Effector memory CD4-positive, alpha-beta T cell (primary cell): ENCODE measurements around the gene MYADML2.
"Not testable (repeated sequence)": the region's sequence is repeated elsewhere in the genome, so short reads cannot be mapped to it uniquely, and the experiment has no call there.

Experiments
- DNase-seq, 3 donors: peaks; one replicate each; pipeline ENCODE4 v3.0.0-alpha.2; 2020
- H3K27ac ChIP-seq: 2 replicates; pipeline ENCODE4 v1.7.0; 2013; ENCODE audit warnings: mild to moderate bottlenecking, low read length, moderate library complexity; ENCODE audit not compliant: insufficient read depth, poor library complexity, severe bottlenecking
- H3K27me3 ChIP-seq: replicated peaks from 2 replicates; pipeline ENCODE4 v1.7.0; 2013; ENCODE audit warnings: mild to moderate bottlenecking, low read length; ENCODE audit not compliant: insufficient read depth, control insufficient read depth, poor library complexity, severe bottlenecking
- H3K36me3 ChIP-seq: 2 replicates; pipeline ENCODE4 v1.7.0; 2013; ENCODE audit warnings: mild to moderate bottlenecking, low read length, moderate library complexity; ENCODE audit not compliant: control insufficient read depth, insufficient read depth
- H3K4me1 ChIP-seq: 2 replicates; pipeline ENCODE4 v1.7.0; 2013; ENCODE audit warnings: low read length, mild to moderate bottlenecking; ENCODE audit not compliant: control insufficient read depth, insufficient read depth, poor library complexity, severe bottlenecking
- H3K4me3 ChIP-seq: 2 replicates; pipeline ENCODE4 v1.7.0; 2013; ENCODE audit warnings: low read length, low read depth, mild to moderate bottlenecking; ENCODE audit not compliant: insufficient read depth, poor library complexity, severe bottlenecking
- H3K9me3 ChIP-seq: 2 replicates; pipeline ENCODE4 v1.7.0; 2013; ENCODE audit warnings: mild to moderate bottlenecking, low read length, moderate library complexity; ENCODE audit not compliant: control insufficient read depth

MYADML2 gene

GRCh38 chr17:81921537-81921862, 25.5 kb downstream of the MYADML2 start:
- Histone ChIP-seq H3K27me3 (no peaks in the 10 kb centered on the region), H3K9me3 (no peaks in the 10 kb centered on the region), H3K27ac (no peak overlapping the region), H3K4me1 (peaks cover 40% of the 10 kb centered on the region), H3K4me3 (no peak overlapping the region), H3K36me3 (no peaks in the 10 kb centered on the region)
- DNase-seq = no peak

- Histone ChIP-seq H3K9me3 (no peaks in the 10 kb centered on the region), H3K4me3 (no peak overlapping the region), H3K4me1 (peaks cover 34% of the 10 kb centered on the region), H3K27me3 (no peaks in the 10 kb centered on the region), H3K36me3 (peaks cover 4% of the 10 kb centered on the region), H3K27ac (no peak overlapping the region)
- DNase-seq = no peak
Observed at GRCh38 chr17:81920612-81921536, 26.2 kb downstream of the MYADML2 start.

GRCh38 chr17:81918832-81919545, 28.0 kb downstream of the MYADML2 start:
- H3K27me3 ChIP-seq = no peaks in the 10 kb centered on the region

GRCh38 chr17:81918333-81918669, 28.7 kb downstream of the MYADML2 start:
- peaks cover 29% of the 10 kb centered on the region for H3K36me3 ChIP-seq
- H3K9me3 ChIP-seq, H3K27me3 ChIP-seq, DNase-seq, H3K4me3 ChIP-seq: not testable (repeated sequence)
- peak overlapping the region; percentile 42 for H3K27ac ChIP-seq
- peaks cover 12% of the 10 kb centered on the region for H3K4me1 ChIP-seq

More at GRCh38 chr17:81918832-81919545, 28.0 kb downstream of the MYADML2 start:
- peaks cover 18% of the 10 kb centered on the region for H3K4me1 ChIP-seq
- peaks cover 22% of the 10 kb centered on the region for H3K36me3 ChIP-seq
- no peak overlapping the region for H3K4me3 ChIP-seq
- no peak for DNase-seq
- H3K27ac ChIP-seq = no peak overlapping the region
- H3K9me3 ChIP-seq = no peaks in the 10 kb centered on the region

GRCh38 chr17:81917565-81918332, 29.3 kb downstream of the MYADML2 start, which contains the start of gene SIRT7:
Gene SIRT7 (minus strand): TSS chr17:81918176. CDS start chr17:81918131, 45 bp downstream.
- Histone ChIP-seq H3K27ac (peak within 1 kb of the TSS; percentile 62), H3K4me3 (peak within 1 kb of the TSS; percentile 53), H3K36me3 (peaks cover 34% of the 10 kb centered on the region), H3K9me3 (no peaks in the 10 kb centered on the region), H3K4me1 (peaks cover 12% of the 10 kb centered on the region), H3K27me3 (no peaks in the 10 kb centered on the region)
- peak; percentile 74 to 82 (median 79) for DNase-seq

- no peak overlapping the region for H3K27ac ChIP-seq
- DNase-seq = no peak
- H3K9me3 ChIP-seq = no peaks in the 10 kb centered on the region
- H3K27me3 ChIP-seq = no peaks in the 10 kb centered on the region
- peak overlapping the region; percentile 53 for H3K4me3 ChIP-seq
- H3K36me3 ChIP-seq = peaks cover 44% of the 10 kb centered on the region
- peaks cover 15% of the 10 kb centered on the region for H3K4me1 ChIP-seq
Observed at GRCh38 chr17:81916234-81917001, 30.6 kb downstream of the MYADML2 start.

GRCh38 chr17:81915331-81915730, 31.7 kb downstream of the MYADML2 start:
- Histone ChIP-seq H3K4me1 (peaks cover 21% of the 10 kb centered on the region), H3K4me3 (no peak overlapping the region), H3K36me3 (peaks cover 44% of the 10 kb centered on the region), H3K27me3 (no peaks in the 10 kb centered on the region), H3K9me3 (no peaks in the 10 kb centered on the region), H3K27ac (no peak overlapping the region)
- no peak for DNase-seq

GRCh38 chr17:81914103-81914850, 32.8 kb downstream of the MYADML2 start:
- Histone ChIP-seq H3K4me1 (peaks cover 27% of the 10 kb centered on the region), H3K36me3 (peaks cover 44% of the 10 kb centered on the region), H3K27me3 (no peaks in the 10 kb centered on the region), H3K9me3 (no peaks in the 10 kb centered on the region), H3K27ac (no peak overlapping the region), H3K4me3 (no peak overlapping the region)
- no peak for DNase-seq
